ENCODE data around the gene SUSD3. TPM values are rescaled to one million over a fixed set of nuclear protein-coding genes. Genes with fewer than 3 reads are reported as not detected.

SUSD3 gene
- total RNA-seq, 1 experiment from 2014 or later, result 9.0 TPM

- Histone ChIP-seq H3K9me3 (ENCODE audit: control insufficient read depth, low read depth, low read length) (no peaks in the 10 kb centered on the region), H3K23me2 (ENCODE audit: insufficient read length, low read depth, low read length, poor library complexity, severe bottlenecking) (no peaks in the 10 kb centered on the region), H3K79me2 (ENCODE audit: insufficient read depth, low read length) (no peaks in the 10 kb centered on the region), H3K14ac (ENCODE audit: insufficient read depth, low read length) (no peak overlapping the region), H2BK12ac (ENCODE audit: insufficient read length, low read depth, low read length) (no peak overlapping the region), H3T11ph (ENCODE audit: low read length) (no peak overlapping the region), H2AFZ (ENCODE audit: low read length) (no peak overlapping the region), H4K91ac (ENCODE audit: insufficient read length, low read depth, low read length) (no peak overlapping the region), H3K23ac (ENCODE audit: insufficient read length, low read depth, low read length) (no peak overlapping the region), H3K56ac (ENCODE audit: insufficient read length, low read depth, low read length) (no peak overlapping the region), H2BK5ac (ENCODE audit: insufficient read length, low read length) (no peak overlapping the region), H3K4me2 (ENCODE audit: insufficient read depth, insufficient read length, low read length) (no peak overlapping the region), H4K8ac (replicated peaks; ENCODE audit: insufficient read length, low read depth, low read length) (no peak overlapping the region), H2AK5ac (ENCODE audit: insufficient read length, low read length) (no peak overlapping the region), H2BK120ac (ENCODE audit: low read depth, low read length, poor library complexity, severe bottlenecking) (no peak overlapping the region), H4K5ac (ENCODE audit: insufficient read length, low read depth, low read length) (no peak overlapping the region), H3K27ac (ENCODE audit: insufficient read length, low read depth, low read length) (no peak overlapping the region), H3K79me1 (ENCODE audit: insufficient read depth, low read depth, low read length, poor library complexity, severe bottlenecking) (no peaks in the 10 kb centered on the region), H2BK20ac (ENCODE audit: low read depth, low read length, poor library complexity, severe bottlenecking) (no peak overlapping the region), H2BK15ac (ENCODE audit: low read depth, low read length) (no peak overlapping the region), H3K4ac (ENCODE audit: low read depth, low read length) (no peak overlapping the region), H3K9ac (ENCODE audit: extremely low read depth, insufficient read length, low read length) (no peak overlapping the region), H3K4me1 (ENCODE audit: insufficient read depth, low read length) (no peaks in the 10 kb centered on the region), H3K18ac (ENCODE audit: insufficient read length, low read depth, low read length) (no peak overlapping the region), H3K27me3 (ENCODE audit: insufficient read depth, low read length) (no peaks in the 10 kb centered on the region), H4K20me1 (ENCODE audit: control insufficient read depth, insufficient read depth, insufficient read length) (no peaks in the 10 kb centered on the region)
- H3K4me1 Mint-ChIP-seq, result 0 out of 4 replicates have a peak, but pooled peaks cover 0 to 3% of the 10 kb centered on the region in 2 experiments
- peaks cover 2 to 6% (median 3%) of the 10 kb centered on the region in 3 experiments for H3K36me3 Mint-ChIP-seq (ENCODE audit: insufficient read depth in 1 of 3, low read depth in 3 of 3)
- H3K27ac Mint-ChIP-seq, result no peak overlapping the region
- WGBS (ENCODE audit: extremely low coverage, insufficient read length, low lambda C conversion rate), result no CpG with 5 or more reads among the region's 9 CpGs
- no peak for DNase-seq
- no peak for TF ChIP-seq CTCF (conservative IDR thresholded peaks at IDR 0.05)
- H3K27me3 Mint-ChIP-seq (ENCODE audit: low read depth), result no peaks in the 10 kb centered on the region
- no peak overlapping the region for H3K4me3 Mint-ChIP-seq
- H3K9me3 Mint-ChIP-seq, result peaks cover under 1% of the 10 kb centered on the region in 2 experiments; a peak in 3 of 5 replicates
These were observed 21.9 kb downstream of the SUSD3 start for GRCh38 chr9:93080406-93080805.

Measured in H9 (cell line).